Mesenchymal stem cell (in vitro differentiated cells and primary cell): ENCODE data around the gene FADS2.

Experiments
- DNase-seq: peaks from one replicate; pipeline ENCODE4 v3.0.0-alpha.2; 2013
- H2AFZ ChIP-seq: one replicate; pipeline ENCODE4 v1.6.1; 2013; ENCODE audit warnings: low read depth, mild to moderate bottlenecking, control low read depth, inconsistent platforms, low read length, moderate library complexity
- H2AK5ac ChIP-seq: 2 replicates; pipeline ENCODE4 v1.6.1; 2013; ENCODE audit warnings: low read length, moderate library complexity, mild to moderate bottlenecking, inconsistent platforms; ENCODE audit not compliant: severe bottlenecking
- H2BK120ac ChIP-seq: one replicate; pipeline ENCODE4 v1.6.1; 2013; ENCODE audit warnings: low read depth, mild to moderate bottlenecking, inconsistent platforms, low read length, moderate library complexity
- H2BK12ac ChIP-seq, 2 experiments: one replicate each; pipeline ENCODE4 v1.6.1; 2013; ENCODE audit warnings: inconsistent platforms in 2 of 2, low read length in 2 of 2, mild to moderate bottlenecking in 2 of 2, moderate library complexity in 2 of 2, control low read depth in 1 of 2
- H2BK15ac ChIP-seq: one replicate; pipeline ENCODE4 v1.6.1; 2013; ENCODE audit warnings: mild to moderate bottlenecking, low read depth, inconsistent platforms; ENCODE audit not compliant: poor library complexity, severe bottlenecking
- H2BK5ac ChIP-seq: 2 replicates; pipeline ENCODE4 v1.6.1; 2013; ENCODE audit warnings: low read depth, mild to moderate bottlenecking, low read length, control low read depth, inconsistent platforms; ENCODE audit not compliant: poor library complexity, severe bottlenecking
- H3K14ac ChIP-seq, 2 experiments: one replicate each; pipeline ENCODE4 v1.6.1; 2013; ENCODE audit warnings: inconsistent platforms in 2 of 2, low read length in 2 of 2, control low read depth in 1 of 2, mild to moderate bottlenecking in 1 of 2, moderate library complexity in 1 of 2
- H3K18ac ChIP-seq, 2 experiments: one replicate each; pipeline ENCODE4 v1.6.1; 2013; ENCODE audit warnings: inconsistent platforms in 2 of 2, low read length in 2 of 2, control low read depth in 1 of 2, low read depth in 1 of 2, mild to moderate bottlenecking in 1 of 2
- H3K23ac ChIP-seq, 2 experiments: one replicate each; pipeline ENCODE4 v1.6.1; 2013; ENCODE audit warnings: inconsistent platforms in 2 of 2, low read length in 2 of 2, mild to moderate bottlenecking in 2 of 2, moderate library complexity in 2 of 2, control low read depth in 1 of 2
- H3K27ac ChIP-seq: 2 replicates; pipeline ENCODE4 v1.5.1; 2013; ENCODE audit warnings: mild to moderate bottlenecking, moderate library complexity, low read length, control low read depth, inconsistent platforms; ENCODE audit not compliant: poor library complexity, severe bottlenecking
- H3K27me3 ChIP-seq, 2 experiments: 2 replicates each; pipeline versions ENCODE4 v1.6.1 to v1.7.0; 2013; ENCODE audit warnings: low read length in 2 of 2, mild to moderate bottlenecking in 2 of 2, moderate library complexity in 2 of 2, control low read depth in 1 of 2, inconsistent platforms in 1 of 2; ENCODE audit not compliant: control insufficient read depth in 1 of 2, insufficient read depth in 1 of 2
- H3K36me3 ChIP-seq, 2 experiments: 2 replicates each; pipeline versions ENCODE4 v1.6.1 to v1.7.0; 2013; ENCODE audit warnings: low read length in 2 of 2, control low read depth in 1 of 2, inconsistent platforms in 1 of 2, low read depth in 1 of 2, mild to moderate bottlenecking in 1 of 2; ENCODE audit not compliant: insufficient read depth in 2 of 2, control insufficient read depth in 1 of 2
- H3K4ac ChIP-seq, 2 experiments: one replicate each; pipeline ENCODE4 v1.6.1; 2013; ENCODE audit warnings: inconsistent platforms in 2 of 2, low read length in 2 of 2, mild to moderate bottlenecking in 2 of 2, moderate library complexity in 2 of 2, control low read depth in 1 of 2, low read depth in 1 of 2
- H3K4me1 ChIP-seq: 2 replicates; pipeline ENCODE4 v1.6.1; 2013; ENCODE audit warnings: low read depth, low read length, control low read depth; ENCODE audit not compliant: control insufficient read depth, insufficient read depth
- H3K4me2 ChIP-seq: 2 replicates; pipeline ENCODE4 v1.6.1; 2013; ENCODE audit warnings: low read length, mild to moderate bottlenecking, inconsistent platforms; ENCODE audit not compliant: poor library complexity, severe bottlenecking
- H3K4me3 ChIP-seq, 2 experiments: 2 replicates each; pipeline versions ENCODE4 v1.5.1 to v1.7.0; 2013; ENCODE audit warnings: low read length in 2 of 2, mild to moderate bottlenecking in 2 of 2, control low read depth in 1 of 2, low read depth in 1 of 2; ENCODE audit not compliant: insufficient read depth in 1 of 2
- H3K79me1 ChIP-seq: replicated peaks from 2 replicates; pipeline ENCODE4 v1.6.1; 2013; ENCODE audit warnings: mild to moderate bottlenecking, control low read depth, low read length, inconsistent platforms; ENCODE audit not compliant: poor library complexity, severe bottlenecking
- H3K9ac ChIP-seq: 2 replicates; pipeline ENCODE4 v1.7.0; 2013; ENCODE audit warnings: mild to moderate bottlenecking, low read length, moderate library complexity
- H3K9me3 ChIP-seq: 2 replicates; pipeline ENCODE4 v1.7.0; 2013; ENCODE audit warnings: mild to moderate bottlenecking, low read length; ENCODE audit not compliant: control insufficient read depth
- H4K8ac ChIP-seq: one replicate; pipeline ENCODE4 v1.6.1; 2013; ENCODE audit warnings: inconsistent platforms, mild to moderate bottlenecking, low read length, moderate library complexity
- H4K91ac ChIP-seq: one replicate; pipeline ENCODE4 v1.6.1; 2013; ENCODE audit warnings: mild to moderate bottlenecking, low read length, inconsistent platforms
- WGBS: methylation state at CpG from one replicate; pipeline ENCODE4 v1.1.7; 2013; ENCODE audit warnings: mixed read lengths; 5-methylcytosine and 5-hydroxymethylcytosine counted together

FADS2 gene

DNA sequence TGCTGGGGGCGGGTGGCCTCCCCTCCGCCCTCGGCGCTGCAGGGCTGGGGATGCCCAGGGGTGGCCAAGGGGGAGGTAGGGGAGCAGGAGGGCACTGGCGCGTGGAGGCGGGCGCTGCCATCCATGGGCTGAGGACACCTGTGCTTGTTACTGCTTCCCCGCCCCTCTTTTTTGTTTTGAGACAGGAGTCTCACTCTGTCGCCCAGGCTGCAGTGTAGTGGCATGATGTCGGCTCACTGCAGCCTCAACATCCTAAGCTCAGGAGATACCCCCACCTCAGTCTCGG lies 63.9 kb downstream of the FADS2 start:
- Histone ChIP-seq H3K4me1 (peaks cover 27% of the 10 kb centered on the region), H3K4me3 (peak overlapping the region; percentile 55 to 89), H3K79me1 (peaks cover 11% of the 10 kb centered on the region), H2BK5ac (no peak overlapping the region), H3K9me3 (no peaks in the 10 kb centered on the region), H3K18ac (peak overlapping the region in 1 of 2 experiments; percentile 24), H2BK12ac (peak overlapping the region in 1 of 2 experiments; percentile 10), H3K23ac (no peak overlapping the region), H4K8ac (peak overlapping the region; percentile 49), H3K36me3 (peaks cover 0 to 19% of the 10 kb centered on the region in 2 experiments), H3K9ac (no peak overlapping the region), H3K14ac (no peak overlapping the region), H3K4ac (no peak overlapping the region), H2BK15ac (peak overlapping the region; percentile 17), H2AFZ (peak overlapping the region; percentile 59), H4K91ac (peak overlapping the region; percentile 44), H2AK5ac (no peak overlapping the region), H2BK120ac (no peak overlapping the region), H3K27ac (no peak overlapping the region), H3K27me3 (no peaks in the 10 kb centered on the region), H3K4me2 (peak overlapping the region; percentile 97)
- no peak for DNase-seq
- WGBS, result 37% methylated on average over 12 of the region's 12 CpGs

GRCh38 chr11:61893981-61894380 lies 65.9 kb downstream of the FADS2 start:
- Histone ChIP-seq H3K36me3 (peaks cover 0 to 32% of the 10 kb centered on the region in 2 experiments), H3K27ac (no peak overlapping the region), H2BK15ac (no peak overlapping the region), H3K9me3 (no peaks in the 10 kb centered on the region), H2BK12ac (no peak overlapping the region), H2AK5ac (no peak overlapping the region), H3K4me3 (no peak overlapping the region), H3K14ac (no peak overlapping the region), H3K9ac (no peak overlapping the region), H4K8ac (no peak overlapping the region), H3K18ac (no peak overlapping the region), H3K23ac (no peak overlapping the region), H3K27me3 (no peaks in the 10 kb centered on the region), H3K4me1 (peaks cover 18% of the 10 kb centered on the region), H3K79me1 (peaks cover 2% of the 10 kb centered on the region), H2AFZ (no peak overlapping the region), H3K4me2 (no peak overlapping the region), H2BK5ac (no peak overlapping the region), H3K4ac (no peak overlapping the region), H4K91ac (no peak overlapping the region), H2BK120ac (no peak overlapping the region)
- DNase-seq, result peak; percentile 80
- WGBS, result 75% methylated on average over 5 of the region's 5 CpGs

- Histone ChIP-seq H3K14ac (no peak overlapping the region), H3K36me3 (peaks cover 0 to 37% of the 10 kb centered on the region in 2 experiments), H4K91ac (no peak overlapping the region), H3K79me1 (no peaks in the 10 kb centered on the region), H3K9me3 (no peaks in the 10 kb centered on the region), H2BK12ac (no peak overlapping the region), H3K27me3 (no peaks in the 10 kb centered on the region), H2BK5ac (no peak overlapping the region), H3K18ac (no peak overlapping the region), H2BK15ac (peak overlapping the region; percentile 13), H4K8ac (no peak overlapping the region), H3K27ac (no peak overlapping the region), H2BK120ac (no peak overlapping the region), H3K4me2 (no peak overlapping the region), H3K4me3 (no peak overlapping the region), H3K23ac (no peak overlapping the region), H3K4ac (no peak overlapping the region), H3K9ac (no peak overlapping the region), H2AK5ac (no peak overlapping the region), H2AFZ (no peak overlapping the region), H3K4me1 (peaks cover 18% of the 10 kb centered on the region)
- DNase-seq, result no peak
- whole genome bisulfite sequencing, result 96% methylated on average over 12 of the region's 17 CpGs
Observed at GRCh38 chr11:61895046-61895717, 67.1 kb downstream of the FADS2 start.

DNA sequence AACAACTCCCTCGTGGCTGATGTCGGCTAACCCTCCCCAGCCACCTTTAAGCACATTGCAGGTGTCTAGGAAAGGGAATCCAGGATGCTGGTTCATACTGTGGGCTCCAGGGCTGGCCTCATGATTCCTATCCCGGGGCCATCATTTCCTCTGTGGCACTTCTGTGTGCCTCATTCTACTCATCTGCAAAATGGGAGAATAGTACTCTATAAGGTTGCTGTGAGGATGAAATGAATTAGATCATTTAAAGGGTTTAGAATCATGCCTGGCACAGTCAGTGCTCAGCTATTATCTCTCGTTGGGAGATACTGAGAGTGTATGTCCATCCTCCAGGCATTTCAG lies 67.6 kb downstream of the FADS2 start:
- Histone ChIP-seq H2BK15ac (no peak overlapping the region), H3K18ac (no peak overlapping the region), H2BK120ac (no peak overlapping the region), H2BK12ac (no peak overlapping the region), H3K9me3 (no peaks in the 10 kb centered on the region), H3K4ac (no peak overlapping the region), H3K4me1 (peaks cover 13% of the 10 kb centered on the region), H3K23ac (no peak overlapping the region), H4K8ac (no peak overlapping the region), H3K79me1 (no peaks in the 10 kb centered on the region), H3K36me3 (peaks cover 0 to 42% of the 10 kb centered on the region in 2 experiments), H3K4me3 (no peak overlapping the region), H3K27me3 (no peaks in the 10 kb centered on the region), H2BK5ac (no peak overlapping the region), H3K14ac (no peak overlapping the region), H3K27ac (no peak overlapping the region), H3K9ac (no peak overlapping the region), H2AK5ac (no peak overlapping the region), H2AFZ (no peak overlapping the region), H3K4me2 (no peak overlapping the region), H4K91ac (no peak overlapping the region)
- 93% methylated on average over 4 of the region's 4 CpGs for WGBS
- DNase-seq, result no peak
